ENCODE results near the gene TMEM19. TPM values are rescaled to one million over a fixed set of nuclear protein-coding genes. Genes with fewer than 3 reads are reported as not detected.

Gene TMEM19
- total RNA-seq, 6 donors from 2014 or later: 9.4 to 35.4 (median 20.5) TPM

DNA sequence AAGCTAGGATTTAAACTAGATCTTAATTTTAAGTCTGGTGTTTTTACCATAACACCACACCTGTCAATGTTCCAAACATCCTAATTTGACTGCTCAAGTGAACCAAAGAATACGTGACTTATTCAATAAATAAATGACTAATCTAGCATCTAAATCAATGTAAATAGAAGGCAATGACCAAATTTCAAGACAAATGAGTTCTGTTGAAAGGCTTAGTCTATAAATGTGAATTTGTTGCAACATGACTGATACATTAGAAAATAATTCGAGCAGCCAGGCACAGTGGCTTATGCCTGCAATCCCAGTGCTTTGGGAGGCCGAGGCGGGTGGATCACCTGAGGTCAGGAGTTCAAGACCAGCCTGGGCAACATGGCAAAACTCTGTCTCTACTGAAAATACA is 37.3 kb upstream of the TMEM19 start:
- H3K27me3 ChIP-seq: no peaks in the 10 kb centered on the region
- WGBS, 2 donors: 90 to 94% methylated on average over 4 of the region's 4 CpGs
- no peaks in the 10 kb centered on the region for H3K9me3 ChIP-seq
- TF ChIP-seq EP300 (IDR thresholded peaks at IDR 0.05): no peak
- TF ChIP-seq POLR2A (IDR thresholded peaks at IDR 0.05): no peak
- no peak for TF ChIP-seq POLR2AphosphoS5 (IDR thresholded peaks at IDR 0.05)
- TF ChIP-seq CTCF (IDR thresholded peaks at IDR 0.05): no peak
- H3K4me1 ChIP-seq: peaks cover 0 to 11% (median 6%) of the 10 kb centered on the region in 4 donors
- H3K27ac ChIP-seq: no peak overlapping the region
- peaks cover 0 to 82% (median 12%) of the 10 kb centered on the region in 4 donors for H3K36me3 ChIP-seq
- DNase-seq: no peak
- ATAC-seq (ENCODE audit: low FRiP score in 2 of 2): no peak
- H3K4me3 ChIP-seq: no peak overlapping the region

- no peak overlapping the region for H3K4me3 ChIP-seq
- WGBS, 2 donors: 61 to 77% methylated on average over 2 of the region's 2 CpGs
- no peak for ATAC-seq (ENCODE audit: low FRiP score in 2 of 2)
- no peaks in the 10 kb centered on the region for H3K27me3 ChIP-seq
- no peak for DNase-seq
- peaks cover 0 to 82% (median 4%) of the 10 kb centered on the region in 4 donors for H3K36me3 ChIP-seq
- peaks cover 0 to 11% (median 6%) of the 10 kb centered on the region in 4 donors for H3K4me1 ChIP-seq
- H3K9me3 ChIP-seq: no peaks in the 10 kb centered on the region
- TF ChIP-seq CTCF (IDR thresholded peaks at IDR 0.05) (no peak), EP300 (IDR thresholded peaks at IDR 0.05) (no peak), POLR2AphosphoS5 (IDR thresholded peaks at IDR 0.05) (no peak), POLR2A (IDR thresholded peaks at IDR 0.05) (no peak)
- H3K27ac ChIP-seq: no peak overlapping the region
Observed at GRCh38 chr12:71649401-71649800, 36.5 kb upstream of the TMEM19 start.

GRCh38 chr12:71652656-71653055 is 33.2 kb upstream of the TMEM19 start:
- ATAC-seq (ENCODE audit: low FRiP score in 2 of 2) (no peak), DNase-seq (no peak)
- Histone ChIP-seq H3K27ac (no peak overlapping the region), H3K9me3 (no peaks in the 10 kb centered on the region), H3K4me3 (no peak overlapping the region), H3K4me1 (peaks cover 6 to 30% (median 20%) of the 10 kb centered on the region in 4 donors), H3K36me3 (peaks cover 0 to 74% (median 5%) of the 10 kb centered on the region in 4 donors), H3K27me3 (no peaks in the 10 kb centered on the region)
- TF ChIP-seq EP300 (IDR thresholded peaks at IDR 0.05) (no peak), POLR2AphosphoS5 (IDR thresholded peaks at IDR 0.05) (no peak), POLR2A (IDR thresholded peaks at IDR 0.05) (no peak), CTCF (IDR thresholded peaks at IDR 0.05) (no peak)
- 82 to 86% methylated on average over 1 of the region's 1 CpG for WGBS, 2 donors

DNA sequence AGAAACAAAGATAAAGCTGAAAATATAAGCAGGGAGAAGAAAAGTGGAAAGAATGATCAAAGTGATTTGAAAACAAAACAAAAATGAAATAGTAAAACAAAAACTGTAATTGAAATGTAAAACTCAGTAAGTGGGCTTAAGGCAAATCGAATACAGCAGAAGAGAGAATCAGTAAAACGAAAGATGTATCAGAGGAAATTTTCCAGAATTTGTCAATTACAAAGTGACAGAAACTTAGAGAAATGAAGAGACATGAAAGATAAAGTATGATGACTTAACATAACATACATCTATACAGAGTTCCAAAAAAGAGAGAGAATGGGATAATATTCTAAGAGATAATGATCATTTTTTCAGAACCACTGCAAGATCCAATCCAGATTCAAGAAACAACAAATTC is 32.7 kb upstream of the TMEM19 start:
- no peak overlapping the region for H3K4me3 ChIP-seq
- no peaks in the 10 kb centered on the region for H3K27me3 ChIP-seq
- H3K27ac ChIP-seq: no peak overlapping the region
- peaks cover 6 to 30% (median 18%) of the 10 kb centered on the region in 4 donors for H3K4me1 ChIP-seq
- H3K9me3 ChIP-seq: no peaks in the 10 kb centered on the region
- TF ChIP-seq POLR2AphosphoS5 (IDR thresholded peaks at IDR 0.05): no peak
- TF ChIP-seq CTCF (IDR thresholded peaks at IDR 0.05): no peak
- no peak for TF ChIP-seq EP300 (IDR thresholded peaks at IDR 0.05)
- TF ChIP-seq POLR2A (IDR thresholded peaks at IDR 0.05): no peak
- ATAC-seq (ENCODE audit: low FRiP score in 2 of 2) (no peak), DNase-seq (no peak)
- H3K36me3 ChIP-seq: peaks cover 0 to 76% (median 7%) of the 10 kb centered on the region in 4 donors
- WGBS, 2 donors: 97 to 98% methylated on average over 2 of the region's 2 CpGs

DNA sequence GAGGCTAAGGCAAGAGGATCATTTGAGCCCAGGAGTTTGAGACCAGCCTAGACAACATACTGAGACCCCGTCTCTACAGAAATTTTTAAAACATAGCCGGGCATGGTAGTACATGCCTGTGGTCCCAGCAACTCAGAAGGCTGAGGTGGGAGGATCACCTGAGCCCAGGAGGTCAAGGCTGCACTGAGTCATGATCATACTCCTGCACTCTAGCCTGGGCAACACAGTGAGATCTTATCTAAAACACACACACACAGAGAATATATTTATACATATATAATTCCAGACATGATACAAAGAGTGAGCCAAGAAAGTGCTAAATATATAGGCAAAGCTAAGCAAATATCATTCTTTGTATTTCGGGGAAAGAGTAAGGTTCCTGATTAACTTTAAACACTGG is 31.7 kb upstream of the TMEM19 start:
- no peak overlapping the region for H3K4me3 ChIP-seq
- H3K27ac ChIP-seq: no peak overlapping the region
- peaks cover 0 to 28% (median 18%) of the 10 kb centered on the region in 4 donors for H3K4me1 ChIP-seq
- H3K9me3 ChIP-seq: no peaks in the 10 kb centered on the region
- peaks cover 0 to 75% (median 12%) of the 10 kb centered on the region in 4 donors for H3K36me3 ChIP-seq
- no peak for ATAC-seq (ENCODE audit: low FRiP score in 2 of 2)
- DNase-seq: no peak
- no peaks in the 10 kb centered on the region for H3K27me3 ChIP-seq
- 77 to 95% methylated on average over 3 of the region's 3 CpGs for WGBS, 2 donors
- TF ChIP-seq EP300 (IDR thresholded peaks at IDR 0.05): no peak
- no peak for TF ChIP-seq POLR2AphosphoS5 (IDR thresholded peaks at IDR 0.05)
- no peak for TF ChIP-seq CTCF (IDR thresholded peaks at IDR 0.05)
- no peak for TF ChIP-seq POLR2A (IDR thresholded peaks at IDR 0.05)
